GM23338 (cell line): ENCODE measurements around the gene TGFBR1. TPM values are rescaled to one million over a fixed set of nuclear protein-coding genes. Genes with fewer than 3 reads are reported as not detected.

Experiments
- ATAC-seq: fragments of 200-7000 bp; cut with Tn5 transposase; 3 replicates; pipeline ENCODE4 v1.9.1; 2020
- DNase-seq: peaks from one replicate; pipeline ENCODE4 v3.0.0-alpha.2; 2015; ENCODE audit warnings: low spot score
- H2AFZ ChIP-seq: fragments of 200-600 bp; sonication (generic); 2 replicates; pipeline ENCODE4 v1.8.0; 2016; ENCODE audit warnings: antibody characterized with exemption, mild to moderate bottlenecking, moderate library complexity
- H3F3A ChIP-seq: fragments of 200-600 bp; sonication (generic); replicated peaks from 2 replicates; pipeline ENCODE4 v1.8.0; 2017; ENCODE audit warnings: antibody characterized with exemption, mixed run types, low read depth
- H3K27ac ChIP-seq: fragments of 200-600 bp; sonication (generic); 2 replicates; pipeline ENCODE4 v1.6.1; 2016; ENCODE audit warnings: low read depth
- H3K27me3 ChIP-seq: fragments of 200-600 bp; sonication (generic); 2 replicates; pipeline ENCODE4 v1.8.0; 2016; ENCODE audit warnings: mild to moderate bottlenecking, mixed run types, moderate library complexity; ENCODE audit not compliant: insufficient read depth
- H3K36me3 ChIP-seq: fragments of 200-600 bp; sonication (generic); 2 replicates; pipeline ENCODE4 v1.8.0; 2016; ENCODE audit warnings: mild to moderate bottlenecking; ENCODE audit not compliant: insufficient read depth
- H3K4me1 ChIP-seq: fragments of 200-600 bp; sonication (generic); 2 replicates; pipeline ENCODE4 v1.8.0; 2016; ENCODE audit warnings: mild to moderate bottlenecking, moderate library complexity; ENCODE audit not compliant: insufficient read depth
- H3K4me2 ChIP-seq: fragments of 200-600 bp; sonication (generic); 2 replicates; pipeline ENCODE4 v1.7.1; 2017; ENCODE audit warnings: mixed run types
- H3K4me3 ChIP-seq: fragments of 200-600 bp; sonication (generic); 2 replicates; pipeline ENCODE4 v1.6.1; 2016; ENCODE audit warnings: mixed run types
- H3K79me2 ChIP-seq: fragments of 200-600 bp; sonication (generic); replicated peaks from 2 replicates; pipeline ENCODE4 v1.8.0; 2017; ENCODE audit warnings: mild to moderate bottlenecking; ENCODE audit not compliant: insufficient read depth
- H3K9me2 ChIP-seq: fragments of 200-600 bp; sonication (generic); 2 replicates; pipeline ENCODE4 v1.8.0; 2017; ENCODE audit not compliant: insufficient read depth
- H4K20me1 ChIP-seq: fragments of 200-600 bp; sonication (generic); replicated peaks from 2 replicates; pipeline ENCODE4 v1.8.0; 2017; ENCODE audit warnings: mild to moderate bottlenecking; ENCODE audit not compliant: insufficient read depth
- H3K27ac Mint-ChIP-seq: 2 replicates; pipeline ENCODE4 v1.8.0; 2020; ENCODE audit warnings: inconsistent platforms, mild to moderate bottlenecking, moderate library complexity, mixed read lengths
- H3K27me3 Mint-ChIP-seq: 3 replicates; pipeline ENCODE4 v1.8.0; 2022; ENCODE audit warnings: low read depth, mild to moderate bottlenecking, moderate library complexity, mixed read lengths, inconsistent platforms; ENCODE audit not compliant: insufficient read depth, poor library complexity
- H3K36me3 Mint-ChIP-seq: 3 replicates; pipeline ENCODE4 v1.8.0; 2021; ENCODE audit warnings: low read depth, mild to moderate bottlenecking, inconsistent platforms, moderate library complexity, mixed read lengths
- H3K4me1 Mint-ChIP-seq: 3 replicates; pipeline ENCODE4 v1.8.0; 2020; ENCODE audit warnings: mild to moderate bottlenecking, inconsistent platforms, mixed read lengths
- H3K4me3 Mint-ChIP-seq: 3 replicates; pipeline ENCODE4 v1.8.0; 2021; ENCODE audit warnings: moderate library complexity, mild to moderate bottlenecking, inconsistent platforms, mixed read lengths
- H3K9me3 Mint-ChIP-seq: 3 replicates; pipeline ENCODE4 v1.8.0; 2020; ENCODE audit warnings: moderate library complexity, mild to moderate bottlenecking, inconsistent platforms, mixed read lengths
- ETS1 ChIP-seq: IDR thresholded peaks from 2 replicates; pipeline ENCODE4 v1.6.1; 2016; ENCODE audit warnings: antibody characterized with exemption
- EZH2phosphoT487 ChIP-seq: fragments of 200-600 bp; sonication (generic); IDR thresholded peaks from one replicate; pipeline ENCODE4 v1.8.1; 2018; ENCODE audit warnings: antibody characterized with exemption; ENCODE audit not compliant: unreplicated experiment
- JUNB ChIP-seq: IDR thresholded peaks from one replicate; pipeline ENCODE4 v1.6.1; 2016; ENCODE audit warnings: antibody characterized with exemption; ENCODE audit not compliant: unreplicated experiment
- REST ChIP-seq: IDR thresholded peaks from one replicate; pipeline ENCODE4 v1.6.1; 2018; ENCODE audit warnings: antibody characterized with exemption; ENCODE audit not compliant: unreplicated experiment
- ZNF462 ChIP-seq: fragments of 250-450 bp; sonication (Bioruptor Pico); IDR thresholded peaks from 2 replicates; pipeline ENCODE4 v1.5.0; 2020; ENCODE audit warnings: mild to moderate bottlenecking, moderate library complexity
- polyA plus RNA-seq: library from polyadenylated mRNA; unstranded; fragments of >200 nt; fragmentation: Nextera tagmentation; extraction: Ambion mirVana; gene quantifications from 2 replicates; pipeline ENCODE4 v1.2.1, GENCODE V29; 2016
- total RNA-seq: library from RNA; depleted of rRNA; stranded (reverse); fragments of >200 nt; shearing (Covaris generic); gene quantifications from 2 replicates; pipeline ENCODE4 v1.2.3, GENCODE V29; 2014

Gene TGFBR1
- total and polyA plus RNA-seq, 2 experiments from 2014 or later, result 9.3 to 40.2 TPM

GRCh38 chr9:99192786-99193465, 88.0 kb downstream of the TGFBR1 start (continued):
- no peak for TF ChIP-seq REST

- H3K36me3 ChIP-seq, result no peaks in the 10 kb centered on the region
- no peaks in the 10 kb centered on the region for H3K79me2 ChIP-seq
- Mint-ChIP-seq H3K9me3 (no peaks in the 10 kb centered on the region; the same call in 1 of the 3 replicates), H3K36me3 (no peaks in the 10 kb centered on the region), H3K4me1 (peaks cover 8% of the 10 kb centered on the region; the same call in 2 of the 3 replicates), H3K27me3 (peaks cover 1% of the 10 kb centered on the region), H3K27ac (no peak overlapping the region), H3K4me3 (no peak overlapping the region)
- no peak overlapping the region for H3K4me3 ChIP-seq
- H3K4me1 ChIP-seq, result no peaks in the 10 kb centered on the region
- H3K9me2 ChIP-seq, result no peaks in the 10 kb centered on the region
- H4K20me1 ChIP-seq, result no peaks in the 10 kb centered on the region
- TF ChIP-seq ZNF462 (CRISPR knock-in tag) (no peak), REST (no peak), EZH2phosphoT487 (no peak), ETS1 (no peak), JUNB (no peak)
- H3K27ac ChIP-seq, result no peak overlapping the region
- H3F3A ChIP-seq, result no peaks in the 10 kb centered on the region
- ATAC-seq (no peak), DNase-seq (no peak)
- no peaks in the 10 kb centered on the region for H3K27me3 ChIP-seq
- no peak overlapping the region for H3K4me2 ChIP-seq
- H2AFZ ChIP-seq, result no peak overlapping the region
These were observed 88.5 kb downstream of the TGFBR1 start for GRCh38 chr9:99193466-99193821.
